Measurements from ENCODE around the gene PLA2G4E. TPM values are rescaled to one million over a fixed set of nuclear protein-coding genes. Genes with fewer than 3 reads are reported as not detected.

PLA2G4E gene
- polyA plus RNA-seq, 3 donors, result not detected

DNA sequence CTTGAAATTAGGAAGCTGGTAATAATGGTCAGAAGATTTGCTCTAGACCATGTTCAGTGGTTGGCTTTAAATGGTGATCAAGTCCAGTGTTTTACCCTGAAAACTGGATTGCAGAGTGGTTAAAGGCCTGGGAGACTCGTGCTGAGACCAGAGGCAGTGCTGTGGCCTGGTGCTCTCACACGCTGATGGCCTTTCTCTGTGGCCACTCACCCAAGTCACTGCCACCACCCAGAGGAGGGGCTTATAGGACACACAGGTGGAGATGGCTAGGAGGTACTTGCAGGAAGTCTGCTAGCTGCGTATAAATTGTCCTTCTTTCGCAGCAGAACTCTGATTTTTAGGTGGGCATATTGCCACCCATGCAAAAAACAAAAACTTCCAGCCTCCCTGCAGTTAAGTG is 42.3 kb downstream of the PLA2G4E start:
- Mint-ChIP-seq H3K27me3 (ENCODE audit: low read depth in 3 of 3) (peaks cover 0 to 3% (median 1%) of the 10 kb centered on the region in 3 donors), H3K4me3 (no peak overlapping the region), H3K36me3 (no peaks in the 10 kb centered on the region), H3K9me3 (no peaks in the 10 kb centered on the region), H3K27ac (no peak overlapping the region), H3K4me1 (peaks cover 18% of the 10 kb centered on the region)
- H3K9me3 ChIP-seq (replicated peaks in 1 of 2; ENCODE audit: control insufficient read depth in 1 of 2, insufficient read depth in 1 of 2, low read length in 2 of 2), result no peaks in the 10 kb centered on the region
- TF ChIP-seq, protein P1, sequence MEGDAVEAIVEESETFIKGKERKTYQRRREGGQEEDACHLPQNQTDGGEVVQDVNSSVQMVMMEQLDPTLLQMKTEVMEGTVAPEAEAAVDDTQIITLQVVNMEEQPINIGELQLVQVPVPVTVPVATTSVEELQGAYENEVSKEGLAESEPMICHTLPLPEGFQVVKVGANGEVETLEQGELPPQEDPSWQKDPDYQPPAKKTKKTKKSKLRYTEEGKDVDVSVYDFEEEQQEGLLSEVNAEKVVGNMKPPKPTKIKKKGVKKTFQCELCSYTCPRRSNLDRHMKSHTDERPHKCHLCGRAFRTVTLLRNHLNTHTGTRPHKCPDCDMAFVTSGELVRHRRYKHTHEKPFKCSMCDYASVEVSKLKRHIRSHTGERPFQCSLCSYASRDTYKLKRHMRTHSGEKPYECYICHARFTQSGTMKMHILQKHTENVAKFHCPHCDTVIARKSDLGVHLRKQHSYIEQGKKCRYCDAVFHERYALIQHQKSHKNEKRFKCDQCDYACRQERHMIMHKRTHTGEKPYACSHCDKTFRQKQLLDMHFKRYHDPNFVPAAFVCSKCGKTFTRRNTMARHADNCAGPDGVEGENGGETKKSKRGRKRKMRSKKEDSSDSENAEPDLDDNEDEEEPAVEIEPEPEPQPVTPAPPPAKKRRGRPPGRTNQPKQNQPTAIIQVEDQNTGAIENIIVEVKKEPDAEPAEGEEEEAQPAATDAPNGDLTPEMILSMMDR (IDR thresholded peaks at IDR 0.05), result no peak
- H3K27ac ChIP-seq (ENCODE audit: low read depth in 1 of 2, low read length in 2 of 2), result no peak overlapping the region
- no peak overlapping the region for H3K9ac ChIP-seq (ENCODE audit: insufficient read depth, low read length, poor library complexity, severe bottlenecking)
- no peaks in the 10 kb centered on the region for H3K27me3 ChIP-seq (ENCODE audit: control insufficient read depth in 2 of 2, insufficient read depth in 2 of 2, low read length in 2 of 2)
- no peak for DNase-seq
- H2AFZ ChIP-seq (ENCODE audit: insufficient read depth, low read depth, low read length, poor library complexity, severe bottlenecking), result no peak overlapping the region
- intact Hi-C loops (cut with micrococcal nuclease), result no loop called here
- 100% methylated on average over 2 of the region's 4 CpGs for WGBS (ENCODE audit: insufficient coverage)
- H3K4me2 ChIP-seq (replicated peaks; ENCODE audit: extremely low read depth, low read length, poor library complexity, severe bottlenecking), result no peak overlapping the region
- no peaks in the 10 kb centered on the region for H3K79me2 ChIP-seq (ENCODE audit: insufficient read depth, low read length)
- no peaks in the 10 kb centered on the region for H3K36me3 ChIP-seq (replicated peaks in 1 of 2; ENCODE audit: control insufficient read depth in 1 of 2, insufficient read depth in 2 of 2, low read length in 2 of 2)
- H4K20me1 ChIP-seq (ENCODE audit: insufficient read depth, low read length), result no peaks in the 10 kb centered on the region
- peaks cover 0 to 2% of the 10 kb centered on the region in 2 donors for H3K4me1 ChIP-seq (ENCODE audit: control insufficient read depth in 1 of 2, insufficient read depth in 2 of 2, low read length in 2 of 2)
- no peak overlapping the region for H3K4me3 ChIP-seq (replicated peaks in 1 of 3; ENCODE audit: low read depth in 2 of 3, low read length in 3 of 3)

DNA sequence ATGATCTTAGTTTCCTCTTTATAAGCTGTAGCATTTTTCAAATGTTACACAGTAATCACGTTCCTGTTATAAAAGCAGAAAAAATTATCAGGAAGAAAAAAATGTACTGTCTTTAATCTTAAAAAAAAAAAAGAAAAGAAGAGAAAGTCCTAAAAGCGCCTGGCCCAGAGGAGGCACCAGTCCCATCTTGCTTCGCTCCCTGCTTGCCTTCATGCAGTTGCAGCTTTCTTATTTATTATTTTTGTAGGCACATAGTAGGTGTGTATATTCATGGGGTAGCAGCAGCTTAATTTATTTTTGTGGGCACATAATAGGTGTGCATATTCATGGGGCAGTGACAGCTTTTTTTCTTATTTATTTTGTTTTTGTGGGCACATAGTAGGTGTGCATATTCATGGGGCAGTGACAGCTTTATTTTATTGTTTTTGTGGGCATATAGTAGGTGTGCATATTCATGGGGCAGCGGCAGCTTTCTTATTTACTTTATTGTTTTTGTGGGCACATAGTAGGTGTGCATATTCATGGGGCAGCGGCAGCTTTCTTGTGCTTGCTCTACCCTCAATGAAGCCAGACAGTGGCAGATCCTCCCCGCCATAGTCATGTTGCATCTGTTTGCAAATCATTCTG is 43.0 kb downstream of the PLA2G4E start:
- no peaks in the 10 kb centered on the region for H3K9me3 ChIP-seq (replicated peaks in 1 of 2; ENCODE audit: control insufficient read depth in 1 of 2, insufficient read depth in 1 of 2, low read length in 2 of 2)
- no peak overlapping the region for H2AFZ ChIP-seq (ENCODE audit: insufficient read depth, low read depth, low read length, poor library complexity, severe bottlenecking)
- H3K9me3 Mint-ChIP-seq, result no peaks in the 10 kb centered on the region
- H3K4me3 ChIP-seq (replicated peaks in 1 of 3; ENCODE audit: low read depth in 2 of 3, low read length in 3 of 3), result no peak overlapping the region
- no peak overlapping the region for H3K9ac ChIP-seq (ENCODE audit: insufficient read depth, low read length, poor library complexity, severe bottlenecking)
- TF ChIP-seq, protein P1 (IDR thresholded peaks at IDR 0.05), result no peak
- H4K20me1 ChIP-seq (ENCODE audit: insufficient read depth, low read length), result no peaks in the 10 kb centered on the region
- H3K4me1 ChIP-seq (ENCODE audit: control insufficient read depth in 1 of 2, insufficient read depth in 2 of 2, low read length in 2 of 2), result peaks cover 6 to 8% of the 10 kb centered on the region in 2 donors
- H3K27ac Mint-ChIP-seq, result no peak overlapping the region
- H3K27me3 Mint-ChIP-seq (ENCODE audit: low read depth in 3 of 3), result peaks cover 0 to 3% (median 1%) of the 10 kb centered on the region in 3 donors
- no peaks in the 10 kb centered on the region for H3K36me3 Mint-ChIP-seq
- 100% methylated on average over 2 of the region's 6 CpGs for WGBS (ENCODE audit: insufficient coverage)
- H3K27ac ChIP-seq (ENCODE audit: low read depth in 1 of 2, low read length in 2 of 2), result no peak overlapping the region
- no peaks in the 10 kb centered on the region for H3K27me3 ChIP-seq (ENCODE audit: control insufficient read depth in 2 of 2, insufficient read depth in 2 of 2, low read length in 2 of 2)
- no peaks in the 10 kb centered on the region for H3K79me2 ChIP-seq (ENCODE audit: insufficient read depth, low read length)
- no peak overlapping the region for H3K4me2 ChIP-seq (replicated peaks; ENCODE audit: extremely low read depth, low read length, poor library complexity, severe bottlenecking)
- H3K36me3 ChIP-seq (replicated peaks in 1 of 2; ENCODE audit: control insufficient read depth in 1 of 2, insufficient read depth in 2 of 2, low read length in 2 of 2), result no peaks in the 10 kb centered on the region
- intact Hi-C loops (cut with micrococcal nuclease), result no loop called here
- H3K4me3 Mint-ChIP-seq, result no peak overlapping the region
- no peak for DNase-seq
- H3K4me1 Mint-ChIP-seq, result peaks cover 22% of the 10 kb centered on the region

All from CD14-positive monocyte (primary cell).